Sigmoid colon (tissue), 7 donors: ENCODE results near the gene UGT3A1. TPM values are rescaled to one million over a fixed set of nuclear protein-coding genes. Genes with fewer than 3 reads are reported as not detected.

Experiments used
- DNase-seq: peaks from one replicate; pipeline ENCODE4 v3.0.0-alpha.2; 2019
- H3K27ac ChIP-seq, 4 donors: fragments of 200-600 bp; sonication (generic); one replicate each; pipeline ENCODE4 v1.5.1; 2016 to 2019; ENCODE audit warnings: mild to moderate bottlenecking in 1 of 4
- H3K27me3 ChIP-seq, 3 donors: fragments of 200-600 bp; sonication (generic); one replicate each; pipeline ENCODE4 v1.5.1; 2019; ENCODE audit warnings: mild to moderate bottlenecking in 1 of 3
- H3K36me3 ChIP-seq, 4 donors: fragments of 200-600 bp; sonication (generic); one replicate each; pipeline ENCODE4 v1.5.1; 2016 to 2019
- H3K4me1 ChIP-seq, 4 donors: fragments of 200-600 bp; sonication (generic); one replicate each; pipeline ENCODE4 v1.5.1; 2017 to 2019
- H3K4me3 ChIP-seq, 4 donors: fragments of 200-600 bp; sonication (generic); one replicate each; pipeline ENCODE4 v1.5.1; 2017 to 2019; ENCODE audit warnings: mild to moderate bottlenecking in 2 of 4, moderate library complexity in 1 of 4
- H3K9me3 ChIP-seq, 4 donors: fragments of 200-600 bp in 3 of 4; sonication (generic) in 3 of 4; one replicate each; pipeline versions ENCODE4 v1.5.1 to v1.6.1; 2013 to 2019
- CTCF ChIP-seq, 4 experiments: fragments of 450-650 bp in 3 of 4; fragments of 200-600 bp in 1 of 4; IDR thresholded peaks; one replicate each; pipeline ENCODE4 v1.5.1; 2016 to 2019; ENCODE audit warnings: antibody characterized with exemption in 4 of 4, mild to moderate bottlenecking in 3 of 4, moderate library complexity in 2 of 4
- EP300 ChIP-seq, 4 donors: sonication (generic); formaldehyde crosslinking; IDR thresholded peaks; one replicate each; pipeline ENCODE4 v1.6.1; 2017; ENCODE audit warnings: antibody characterized with exemption in 4 of 4
- POLR2A ChIP-seq, 2 donors: fragments of 450-650 bp; IDR thresholded peaks; one replicate each; pipeline ENCODE4 v1.6.1; 2016; ENCODE audit warnings: antibody characterized with exemption in 2 of 2, mild to moderate bottlenecking in 2 of 2, moderate library complexity in 2 of 2
- POLR2AphosphoS5 ChIP-seq, 4 donors: sonication (generic); formaldehyde crosslinking; IDR thresholded peaks; one replicate each; pipeline ENCODE4 v1.6.1; 2017; ENCODE audit warnings: antibody characterized with exemption in 4 of 4
- WGBS, 2 donors: extraction: QIAGEN DNeasy Blood & Tissue Kit; methylation state at CpG; one replicate each; pipeline ENCODE4 v1.1.7; 2013; 5-methylcytosine and 5-hydroxymethylcytosine counted together
- intact Hi-C: fragments of 100-400 bp; cut with DNase I; formaldehyde crosslinking; loops from one replicate; pipeline ENCODE4 v1.15.1; 2023
- polyA plus RNA-seq, 3 donors: library from polyadenylated mRNA; stranded (reverse); fragments of 200-250 nt; gene quantifications; one replicate each; pipeline ENCODE4 v1.2.3, GENCODE V29; 2013
- total RNA-seq, 4 donors: library from RNA; depleted of rRNA; stranded (reverse); fragments of >200 nt; gene quantifications; one replicate each; pipeline ENCODE4 v1.1.0, GENCODE V29; 2016
- donor health status: healthy with polysubstance abuse.
- donor health status: Bipolar disorder and iron deficiency.
- donor health status: healthy.

Gene UGT3A1
- total and polyA plus RNA-seq, 7 donors, result not detected

GRCh38 chr5:36031223-36031622 lies 40.0 kb upstream of the UGT3A1 start:
- Histone ChIP-seq H3K4me3 (no peak overlapping the region), H3K9me3 (no peaks in the 10 kb centered on the region), H3K4me1 (no peaks in the 10 kb centered on the region), H3K36me3 (no peaks in the 10 kb centered on the region), H3K27ac (no peak overlapping the region), H3K27me3 (no peaks in the 10 kb centered on the region)
- no peak for DNase-seq
- intact Hi-C loops, result no loop called here
- 79 to 89% methylated on average over 6 of the region's 6 CpGs for WGBS, 2 donors
- TF ChIP-seq POLR2A (IDR thresholded peaks at IDR 0.05), result no peak
- no peak for TF ChIP-seq EP300 (IDR thresholded peaks at IDR 0.05)
- no peak for TF ChIP-seq POLR2AphosphoS5 (IDR thresholded peaks at IDR 0.05)
- no peak for TF ChIP-seq CTCF (IDR thresholded peaks at IDR 0.05)

GRCh38 chr5:36029914-36030313 lies 38.7 kb upstream of the UGT3A1 start:
- intact Hi-C loops, result no loop called here
- 90 to 95% methylated on average over 1 of the region's 1 CpG for WGBS, 2 donors
- no peaks in the 10 kb centered on the region for H3K9me3 ChIP-seq
- H3K36me3 ChIP-seq, result no peaks in the 10 kb centered on the region
- no peaks in the 10 kb centered on the region for H3K4me1 ChIP-seq
- H3K27me3 ChIP-seq, result no peaks in the 10 kb centered on the region
- no peak for TF ChIP-seq EP300 (IDR thresholded peaks at IDR 0.05)
- no peak for TF ChIP-seq POLR2A (IDR thresholded peaks at IDR 0.05)
- TF ChIP-seq CTCF (IDR thresholded peaks at IDR 0.05), result no peak
- no peak for TF ChIP-seq POLR2AphosphoS5 (IDR thresholded peaks at IDR 0.05)
- H3K27ac ChIP-seq, result no peak overlapping the region
- H3K4me3 ChIP-seq, result no peak overlapping the region
- no peak for DNase-seq

GRCh38 chr5:36028816-36029465 lies 37.8 kb upstream of the UGT3A1 start:
- DNase-seq, result no peak
- TF ChIP-seq POLR2A (IDR thresholded peaks at IDR 0.05), result no peak
- TF ChIP-seq POLR2AphosphoS5 (IDR thresholded peaks at IDR 0.05), result no peak
- TF ChIP-seq CTCF (IDR thresholded peaks at IDR 0.05), result no peak
- TF ChIP-seq EP300 (IDR thresholded peaks at IDR 0.05), result no peak
- peaks cover 0 to 2% (median 0%) of the 10 kb centered on the region in 4 donors for H3K9me3 ChIP-seq
- H3K4me3 ChIP-seq, result no peak overlapping the region
- WGBS, 2 donors, result 79 to 80% methylated on average over 5 of the region's 5 CpGs
- H3K27ac ChIP-seq, result no peak overlapping the region
- intact Hi-C loops, result no loop called here
- no peaks in the 10 kb centered on the region for H3K36me3 ChIP-seq
- H3K4me1 ChIP-seq, result no peaks in the 10 kb centered on the region
- no peaks in the 10 kb centered on the region for H3K27me3 ChIP-seq

GRCh38 chr5:36027711-36028110 lies 36.5 kb upstream of the UGT3A1 start:
- TF ChIP-seq POLR2AphosphoS5 (IDR thresholded peaks at IDR 0.05), result no peak
- TF ChIP-seq CTCF (IDR thresholded peaks at IDR 0.05), result no peak
- no peak for TF ChIP-seq EP300 (IDR thresholded peaks at IDR 0.05)
- no peak for TF ChIP-seq POLR2A (IDR thresholded peaks at IDR 0.05)
- H3K9me3 ChIP-seq, result peaks cover 0 to 2% (median 0%) of the 10 kb centered on the region in 4 donors
- no peak overlapping the region for H3K27ac ChIP-seq
- H3K4me3 ChIP-seq, result no peak overlapping the region
- DNase-seq, result no peak
- intact Hi-C loops, result no loop called here
- no peaks in the 10 kb centered on the region for H3K36me3 ChIP-seq
- H3K4me1 ChIP-seq, result no peaks in the 10 kb centered on the region
- no peaks in the 10 kb centered on the region for H3K27me3 ChIP-seq
- 83 to 88% methylated on average over 8 of the region's 8 CpGs for WGBS, 2 donors
